Cardiac muscle cell (in vitro differentiated cells and primary cell): ENCODE data around the gene TUBA4B. TPM values are rescaled to one million over a fixed set of nuclear protein-coding genes. Genes with fewer than 3 reads are reported as not detected.

Source experiments
- DNase-seq, 2 donors: peaks; one replicate each; pipeline versions ENCODE4 v3.0.0 to v3.0.0-alpha.2; 2010 to 2017; ENCODE audit warnings: low read depth in 1 of 2, low spot score in 1 of 2
- H3K27ac ChIP-seq: fragments of 200-600 bp; sonication (generic); 2 replicates; pipeline ENCODE4 v1.5.1; 2016
- H3K27me3 ChIP-seq: fragments of 200-600 bp; sonication (generic); 2 replicates; pipeline ENCODE4 v1.6.0; 2016; ENCODE audit warnings: control low read depth
- H3K36me3 ChIP-seq: fragments of 200-600 bp; sonication (generic); 2 replicates; pipeline ENCODE4 v1.5.1; 2016; ENCODE audit warnings: control low read depth
- H3K4me1 ChIP-seq: fragments of 200-600 bp; sonication (generic); 2 replicates; pipeline ENCODE4 v1.8.1; 2017; ENCODE audit warnings: low read depth, mild to moderate bottlenecking, mixed run types
- H3K4me3 ChIP-seq: fragments of 200-600 bp; sonication (generic); 2 replicates; pipeline ENCODE4 v1.5.1; 2016; ENCODE audit warnings: mild to moderate bottlenecking
- H3K9me3 ChIP-seq: fragments of 200-600 bp; sonication (generic); 2 replicates; pipeline ENCODE4 v1.5.1; 2017; ENCODE audit warnings: low read depth, mild to moderate bottlenecking, control low read depth
- CTCF ChIP-seq: IDR thresholded peaks from 2 replicates; pipeline ENCODE4 v1.5.1; 2012; ENCODE audit warnings: low read depth, mild to moderate bottlenecking, low read length
- polyA plus RNA-seq: library from polyadenylated mRNA; unstranded; fragments of >200 nt; fragmentation: Nextera tagmentation; extraction: Ambion mirVana; gene quantifications from 2 replicates; pipeline ENCODE4 v1.2.1, GENCODE V29; 2016
- total RNA-seq: library from RNA; depleted of rRNA; stranded (reverse); fragments of >200 nt; gene quantifications from 2 replicates; pipeline ENCODE4 v1.2.3, GENCODE V29; 2016

The TUBA4B gene
- total and polyA plus RNA-seq, 2 experiments from 2014 or later = not detected

DNA sequence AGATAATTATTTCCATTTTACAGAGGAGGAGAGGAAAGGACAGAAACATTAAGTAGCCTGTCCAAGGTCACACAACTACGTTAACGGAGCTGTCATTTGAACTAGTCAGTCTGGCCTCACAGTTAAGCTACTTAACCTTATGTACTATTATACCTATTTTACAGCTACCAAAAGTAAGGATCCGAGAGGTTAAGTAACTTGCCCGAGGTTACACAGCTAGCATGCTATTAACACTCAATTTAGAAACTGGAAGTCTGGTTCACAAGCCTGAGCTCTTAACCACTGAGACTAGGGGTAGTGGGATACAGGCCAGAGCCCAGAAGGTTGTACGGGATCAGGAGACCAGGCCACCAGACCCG lies 8.3 kb upstream of the TUBA4B start:
- Histone ChIP-seq H3K27me3 (no peaks in the 10 kb centered on the region), H3K4me1 (peaks cover 9% of the 10 kb centered on the region), H3K9me3 (no peaks in the 10 kb centered on the region), H3K36me3 (no peaks in the 10 kb centered on the region), H3K27ac (peak overlapping the region; percentile 2), H3K4me3 (peak overlapping the region; percentile 75)
- TF ChIP-seq CTCF = no peak
- no peak for DNase-seq

GRCh38 chr2:219245148-219245898 lies 7.7 kb upstream of the TUBA4B start, which contains the start of the genes GLB1L and STK16:
Gene GLB1L (minus strand): TSS chr2:219245444. CDS start chr2:219243573, 1,871 bp downstream.
Gene STK16 (plus strand): TSS chr2:219245479. CDS start chr2:219246000, 521 bp downstream.
- H3K27ac ChIP-seq = peak within 1 kb of the TSS; percentile 82
- H3K4me3 ChIP-seq = peak within 1 kb of the TSS; percentile 75
- no peak for TF ChIP-seq CTCF
- no peaks in the 10 kb centered on the region for H3K9me3 ChIP-seq
- H3K4me1 ChIP-seq = peaks cover 9% of the 10 kb centered on the region
- no peaks in the 10 kb centered on the region for H3K36me3 ChIP-seq
- no peaks in the 10 kb centered on the region for H3K27me3 ChIP-seq
- peak; percentile 94 to 96 for DNase-seq

DNA sequence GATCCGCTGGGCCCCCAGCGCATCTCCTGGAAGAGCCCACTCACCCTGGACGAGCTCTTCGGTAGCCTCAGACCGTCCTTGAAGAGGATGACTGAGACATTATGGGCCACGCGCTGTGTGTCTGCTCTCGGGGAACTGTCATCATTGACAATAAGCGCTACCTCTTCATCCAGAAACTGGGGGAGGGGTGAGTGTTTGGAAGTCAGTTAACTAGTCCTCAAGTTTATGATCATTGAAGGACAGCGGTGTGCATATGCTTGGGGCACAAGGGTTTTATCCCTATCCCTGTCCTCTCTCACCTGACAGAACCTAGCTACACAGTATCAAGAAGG lies 7.2 kb upstream of the TUBA4B start:
- Histone ChIP-seq H3K4me3 (peak overlapping the region; percentile 75), H3K9me3 (no peaks in the 10 kb centered on the region), H3K4me1 (peaks cover 9% of the 10 kb centered on the region), H3K36me3 (no peaks in the 10 kb centered on the region), H3K27ac (peak overlapping the region; percentile 82), H3K27me3 (no peaks in the 10 kb centered on the region)
- no peak for DNase-seq
- TF ChIP-seq CTCF = no peak

- Histone ChIP-seq H3K27me3 (peaks cover 4% of the 10 kb centered on the region), H3K4me3 (no peak overlapping the region), H3K36me3 (no peaks in the 10 kb centered on the region), H3K9me3 (no peaks in the 10 kb centered on the region), H3K4me1 (peaks cover 9% of the 10 kb centered on the region), H3K27ac (no peak overlapping the region)
- TF ChIP-seq CTCF = no peak
- DNase-seq = no peak
Observed at GRCh38 chr2:219246559-219246958, 6.5 kb upstream of the TUBA4B start.

GRCh38 chr2:219247678-219248642 lies 5.1 kb upstream of the TUBA4B start:
- Histone ChIP-seq H3K36me3 (no peaks in the 10 kb centered on the region), H3K27ac (no peak overlapping the region), H3K27me3 (peaks cover 18% of the 10 kb centered on the region), H3K4me1 (peaks cover 11% of the 10 kb centered on the region), H3K4me3 (no peak overlapping the region), H3K9me3 (no peaks in the 10 kb centered on the region)
- DNase-seq = no peak
- TF ChIP-seq CTCF = no peak
